ENCODE measurements around the gene ZNF195. TPM values are rescaled to one million over a fixed set of nuclear protein-coding genes. Genes with fewer than 3 reads are reported as not detected.

Gene ZNF195
- total and polyA plus RNA-seq, 2 experiments from 2014 or later: 101 to 116 TPM

GRCh38 chr11:3357994-3358676, 20.8 kb downstream of the ZNF195 start (continued):
- no peak for TF ChIP-seq ZNF462 (CRISPR knock-in tag; IDR thresholded peaks at IDR 0.05)
- no peak for TF ChIP-seq EZH2phosphoT487 (IDR thresholded peaks at IDR 0.05; ENCODE audit: unreplicated experiment)
- no peak for TF ChIP-seq STAT1 (IDR thresholded peaks at IDR 0.05; ENCODE audit: unreplicated experiment)
- no peak for TF ChIP-seq ZNF114 (CRISPR knock-in tag; IDR thresholded peaks at IDR 0.05)
- TF ChIP-seq EZH2 (IDR thresholded peaks at IDR 0.05; ENCODE audit: low read depth, unreplicated experiment): no peak
- no peak for TF ChIP-seq ZNF331 (CRISPR knock-in tag; IDR thresholded peaks at IDR 0.05; ENCODE audit: low read depth)
- no peak for TF ChIP-seq CTCF (conservative IDR thresholded peaks at IDR 0.05; ENCODE audit: low read depth in 2 of 2)
- TF ChIP-seq NANOG (IDR thresholded peaks at IDR 0.05; ENCODE audit: borderline replicate concordance): no peak
